ENCODE data around the gene ARL6IP4.

- TF ChIP-seq CTCF (conservative IDR thresholded peaks at IDR 0.05; ENCODE audit: low read length) (no peak), EZH2phosphoT487 (IDR thresholded peaks at IDR 0.05; ENCODE audit: borderline replicate concordance, low read depth, low read length) (no peak)
Measured at GRCh38 chr12:122995503-122996187, 15.2 kb downstream of the ARL6IP4 start.

Measured in OCI-LY7 (cell line).